Stimulated activated CD8-positive, alpha-beta memory T cell treated with anti-CD3 and anti-CD28 coated beads, Interleukin-7, amount 100 ng/mL, for 48 hours (primary cell): ENCODE data around the gene NPHP3.

ENCODE experiments used
- DNase-seq, 2 donors: peaks; one replicate each; pipeline ENCODE4 v3.0.0-alpha.2; 2020; ENCODE audit warnings: low read depth in 1 of 2; ENCODE audit errors: extremely low read depth in 1 of 2

Gene NPHP3

DNA sequence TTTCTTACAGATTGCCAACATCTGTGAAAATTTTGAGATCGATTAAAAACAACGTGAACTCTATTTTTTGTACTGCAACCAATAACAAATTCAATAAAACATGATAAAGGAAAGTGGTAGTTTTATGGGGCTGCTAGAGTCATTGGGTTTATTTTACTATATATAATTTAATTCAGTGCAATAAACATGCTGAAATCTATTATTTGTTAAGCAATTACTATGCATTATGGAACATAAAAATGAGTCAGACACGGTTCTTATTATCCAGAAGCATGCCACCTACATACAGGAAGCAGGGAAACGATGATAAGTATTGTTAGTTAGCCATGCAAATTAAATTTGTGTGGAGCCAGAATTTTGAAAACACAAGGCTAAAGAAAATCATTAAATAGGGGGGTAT lies 27.2 kb downstream of the NPHP3 start:
- no peak for DNase-seq

DNA sequence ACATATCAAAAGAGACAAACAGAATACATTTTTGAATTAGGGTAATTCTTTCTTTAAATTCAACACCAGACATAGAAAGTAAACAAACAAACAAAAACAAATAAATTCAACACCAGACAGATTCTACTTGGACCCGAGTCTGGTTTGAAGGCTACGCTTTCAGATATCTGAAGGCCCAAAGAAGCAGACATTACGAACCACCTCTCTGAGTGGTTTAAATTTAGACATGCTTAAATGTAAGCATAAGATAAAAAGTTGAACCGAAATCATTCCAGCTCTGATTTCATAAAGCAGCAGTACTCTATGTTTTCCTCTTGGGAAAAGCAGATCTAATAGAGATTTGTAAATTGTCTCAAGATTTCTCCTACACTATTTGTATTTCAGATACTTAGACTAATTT lies 32.2 kb downstream of the NPHP3 start:
- no peak for DNase-seq

DNA sequence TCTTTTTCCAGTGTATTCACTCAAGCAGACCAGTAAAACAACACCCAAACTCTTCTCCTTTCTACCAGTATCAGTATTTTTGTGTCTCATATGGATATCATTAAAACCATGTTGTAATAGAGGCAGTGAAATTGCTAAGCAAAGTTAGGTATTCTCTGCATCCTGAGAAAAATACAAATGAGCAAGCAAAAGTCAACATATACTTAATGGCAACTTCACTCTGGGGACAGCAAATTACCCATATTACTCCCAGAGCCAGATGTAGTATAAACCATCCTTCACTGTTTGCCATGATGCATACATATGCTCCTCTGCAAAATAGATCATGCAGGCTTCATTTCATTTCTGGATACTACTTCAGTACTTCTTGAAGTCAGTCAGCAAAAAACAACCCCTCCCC lies 40.0 kb downstream of the NPHP3 start:
- no peak for DNase-seq

DNA sequence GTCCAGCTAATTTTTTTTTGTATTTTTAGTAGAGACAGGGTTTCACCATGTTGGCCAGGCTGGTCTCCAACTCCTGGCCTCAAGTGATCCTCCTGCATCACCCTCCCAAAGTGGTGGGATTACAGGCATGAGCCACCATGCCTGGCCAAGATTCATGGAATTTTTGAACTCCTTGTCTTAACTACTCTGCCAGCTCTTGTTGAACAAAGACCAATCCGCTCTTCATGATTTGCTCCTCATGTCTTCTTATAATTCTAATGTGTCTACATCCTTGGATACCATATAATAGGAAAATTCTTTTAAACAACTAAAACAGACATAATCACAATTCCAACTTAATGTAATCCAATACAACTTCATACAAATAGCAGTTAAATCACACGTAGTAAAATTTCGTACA lies 40.8 kb downstream of the NPHP3 start:
- no peak for DNase-seq

DNA sequence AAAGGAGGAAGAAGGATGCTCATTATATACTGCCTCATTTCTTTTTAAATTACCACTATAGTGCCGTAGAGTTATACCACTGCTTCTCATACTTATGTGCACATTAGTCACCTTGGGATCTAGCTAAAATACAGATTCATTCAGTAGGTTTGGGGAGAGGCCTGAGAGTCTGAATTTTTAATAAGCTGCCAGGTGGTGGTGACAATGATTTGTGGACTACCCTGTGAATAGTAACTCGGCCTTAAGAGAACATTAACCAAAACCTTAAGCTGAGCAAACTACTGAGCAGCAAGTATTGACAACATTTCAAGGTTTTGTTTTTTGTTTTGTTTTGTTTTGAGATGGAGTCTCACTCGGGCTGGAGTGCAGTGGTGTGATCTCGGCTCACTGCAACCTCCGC lies 42.3 kb downstream of the NPHP3 start:
- DNase-seq: no peak

DNA sequence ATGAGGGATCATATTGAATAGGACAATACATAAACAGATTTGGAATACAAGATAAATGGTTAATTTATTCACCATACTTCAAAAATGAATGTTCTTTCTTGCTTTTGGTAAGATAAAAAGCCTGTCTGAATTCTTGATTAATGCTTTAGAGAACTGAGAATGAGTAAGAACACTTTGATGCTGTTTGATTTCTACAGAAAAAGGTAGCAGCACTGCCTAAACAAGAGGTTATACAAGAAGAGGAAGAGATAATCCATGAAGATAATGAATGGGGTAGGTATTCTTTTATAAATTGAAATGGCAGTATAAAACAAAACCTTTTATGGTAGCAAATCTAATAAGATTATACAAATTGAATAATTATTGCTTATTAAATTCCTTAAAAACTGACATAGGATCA lies 46.8 kb downstream of the NPHP3 start:
- no peak for DNase-seq

DNA sequence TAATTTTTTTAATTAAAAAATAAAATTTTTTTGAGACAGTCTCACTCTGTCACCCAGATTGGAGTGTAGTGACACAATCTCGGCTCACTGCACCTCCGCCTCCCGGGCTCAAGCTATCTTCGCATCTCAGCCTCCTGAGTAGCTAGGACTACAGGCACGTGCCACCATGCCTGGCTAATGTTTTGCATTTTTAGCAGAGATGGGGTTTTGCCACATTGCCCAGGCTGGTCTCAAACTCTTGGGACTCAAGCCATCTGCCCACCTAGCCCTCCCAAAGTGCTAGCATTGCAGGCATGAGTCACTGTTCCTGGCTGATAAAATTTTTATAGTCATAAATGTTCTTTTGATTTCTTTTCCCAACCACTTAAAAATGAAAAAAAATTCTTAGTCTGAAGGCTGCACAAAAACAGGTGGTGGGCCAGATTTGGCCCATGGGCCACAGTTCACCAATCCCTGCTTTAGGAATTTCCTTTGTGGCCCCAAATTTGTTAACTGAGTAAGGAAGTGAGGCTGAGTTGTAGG lies 52.9 kb downstream of the NPHP3 start:
- DNase-seq: no peak

DNA sequence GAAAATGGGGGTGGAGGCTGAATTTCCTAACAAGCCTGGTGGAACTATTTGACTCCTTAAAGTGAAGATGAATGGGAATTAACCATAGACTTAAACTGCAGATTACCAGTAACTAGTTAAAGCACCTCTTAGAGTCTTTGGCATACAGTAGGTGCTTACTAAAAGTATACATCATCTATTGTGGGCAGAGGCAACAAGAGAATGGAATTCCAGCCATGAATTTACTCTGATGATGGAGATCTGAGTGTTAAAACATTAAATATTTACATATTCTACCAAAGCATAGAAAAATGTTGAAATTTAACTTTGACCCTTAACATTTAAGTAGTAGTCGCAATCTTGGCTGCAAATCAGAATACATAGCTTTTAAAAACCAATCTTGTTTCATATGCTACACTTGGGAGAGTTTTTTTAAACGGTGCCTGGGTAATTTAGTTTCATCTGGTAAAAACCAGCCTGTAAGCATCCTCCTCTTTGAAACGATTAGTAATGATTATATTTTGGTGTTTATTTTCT lies 56.9 kb downstream of the NPHP3 start:
- no peak for DNase-seq

DNA sequence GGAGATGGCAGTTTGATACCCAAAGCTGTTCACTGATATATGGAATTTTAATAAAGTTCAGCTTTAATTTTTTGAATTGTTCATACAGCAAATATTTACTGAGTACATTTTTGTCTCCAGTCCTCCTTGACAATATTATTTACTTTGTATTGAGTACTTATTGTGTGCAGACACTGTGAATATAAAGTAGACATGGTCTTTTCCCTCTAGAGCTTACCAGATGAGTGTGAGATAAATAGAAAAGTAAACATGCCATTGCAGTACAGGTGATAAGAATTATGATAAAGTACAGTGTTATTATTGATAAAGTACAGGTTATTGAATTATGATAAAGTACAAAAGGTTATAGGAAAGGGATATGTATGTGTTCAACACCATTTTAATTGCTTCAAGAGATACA lies 60.0 kb downstream of the NPHP3 start:
- DNase-seq: no peak

DNA sequence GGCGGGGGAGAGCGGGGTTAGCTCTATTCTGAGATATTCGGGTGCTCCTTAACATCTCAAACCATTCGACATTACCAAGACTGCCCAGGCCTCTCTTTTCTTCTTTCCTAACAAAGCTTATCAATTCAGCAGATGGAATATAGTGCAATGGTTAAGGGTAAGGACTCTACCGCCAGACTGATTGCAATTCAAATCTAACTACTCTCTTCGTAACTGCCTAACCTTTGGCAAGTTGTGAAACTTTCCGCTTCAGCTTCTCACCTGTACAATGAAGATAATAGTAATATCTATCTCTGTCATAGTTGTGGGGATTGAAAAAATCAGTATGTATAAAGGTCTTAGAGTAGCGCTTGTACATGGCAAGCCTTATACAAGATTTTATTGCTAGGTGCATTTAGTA lies 61.1 kb downstream of the NPHP3 start:
- no peak for DNase-seq

DNA sequence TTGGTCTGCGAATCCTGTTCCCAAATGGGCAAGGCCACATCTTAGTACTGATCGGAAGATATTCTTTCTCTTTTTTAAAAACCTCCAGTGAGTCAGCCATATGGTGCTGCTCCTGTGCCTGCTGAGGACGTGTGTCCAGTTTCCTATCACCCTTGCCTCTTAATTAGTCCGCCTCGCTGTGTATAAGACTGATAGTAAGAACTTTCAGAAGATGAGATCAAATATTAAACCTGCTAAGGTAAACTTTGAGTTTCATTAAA lies 61.5 kb downstream of the NPHP3 start:
- DNase-seq: no peak

DNA sequence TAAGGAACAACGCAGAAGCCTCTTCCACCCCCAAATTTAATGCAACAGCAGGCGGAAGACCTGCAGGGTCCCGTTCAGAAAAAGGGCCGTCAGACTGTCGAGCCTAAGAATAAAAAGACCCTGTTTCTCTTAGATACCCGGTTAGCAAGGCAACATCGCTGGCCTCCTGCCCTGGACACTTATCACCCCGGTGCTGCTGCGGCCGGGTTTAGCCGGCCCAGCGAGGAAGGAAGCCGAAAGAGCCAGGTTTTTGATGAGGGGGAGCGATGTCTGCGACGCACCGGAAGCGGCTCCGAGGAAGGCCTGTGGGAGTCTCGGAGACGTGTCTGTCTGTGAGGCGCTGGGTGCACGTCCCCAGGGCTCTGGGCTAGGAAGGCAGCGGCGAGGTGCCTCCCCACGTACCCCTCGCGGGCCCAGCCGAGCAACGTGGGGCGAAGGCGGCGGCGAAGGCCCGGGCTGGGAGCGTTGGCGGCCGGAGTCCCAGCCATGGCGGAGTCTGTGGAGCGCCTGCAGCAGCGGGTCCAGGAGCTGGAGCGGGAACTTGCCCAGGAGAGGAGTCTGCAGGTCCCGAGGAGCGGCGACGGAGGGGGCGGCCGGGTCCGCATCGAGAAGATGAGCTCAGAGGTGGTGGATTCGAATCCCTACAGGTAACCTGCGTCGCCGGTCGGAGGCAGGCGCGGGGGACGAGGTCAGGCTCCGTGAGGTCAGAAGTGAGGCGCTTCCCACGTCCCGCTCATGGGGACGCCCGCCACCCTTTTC lies 62.0 kb downstream of the NPHP3 start, which contains the start of gene UBA5:
Gene UBA5 (plus strand): TSS at position 278 of the 759 bp plus-strand sequence. CDS start 209 bp downstream, at position 487.
- DNase-seq: peak; percentile 49 to 60

DNA sequence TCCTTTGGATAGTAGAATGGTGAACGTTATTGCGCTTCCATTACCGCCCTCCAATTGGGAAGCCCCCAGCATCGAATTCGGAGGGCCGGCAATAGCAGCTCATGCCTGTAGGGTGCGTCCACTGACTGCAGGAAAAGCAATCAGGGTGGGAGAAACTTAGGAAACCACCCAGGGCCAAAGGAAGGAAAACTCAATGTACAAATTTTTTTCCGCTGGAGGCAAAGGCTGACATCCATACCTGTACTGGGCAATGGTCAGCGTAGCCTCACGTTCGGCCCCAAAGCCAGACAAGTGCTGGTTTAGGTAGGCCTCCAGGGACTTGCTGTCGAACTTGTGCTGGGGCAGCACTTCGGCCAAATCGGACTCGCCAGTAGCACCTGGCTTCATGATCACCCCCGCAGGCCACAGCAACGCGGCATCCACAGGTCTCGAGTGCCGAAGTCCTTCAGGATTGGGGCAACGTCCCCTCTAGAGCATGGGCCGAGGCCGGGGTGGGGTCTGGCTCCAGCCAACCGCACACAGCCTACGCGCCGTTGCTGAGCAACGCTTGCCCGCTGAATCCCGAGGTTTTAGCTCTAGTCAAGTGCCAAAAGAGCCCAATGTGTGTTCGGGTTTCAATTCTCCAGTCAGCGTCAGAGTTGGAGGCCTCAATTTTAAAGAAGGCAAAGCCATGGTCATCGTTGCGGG lies 62.7 kb downstream of the NPHP3 start, which contains the start of gene ACAD11:
Gene ACAD11 (minus strand): TSS at position 445 of the 687 bp plus-strand sequence. CDS start 58 bp downstream, at position 387.
- peak; percentile 13 to 23 for DNase-seq

DNA sequence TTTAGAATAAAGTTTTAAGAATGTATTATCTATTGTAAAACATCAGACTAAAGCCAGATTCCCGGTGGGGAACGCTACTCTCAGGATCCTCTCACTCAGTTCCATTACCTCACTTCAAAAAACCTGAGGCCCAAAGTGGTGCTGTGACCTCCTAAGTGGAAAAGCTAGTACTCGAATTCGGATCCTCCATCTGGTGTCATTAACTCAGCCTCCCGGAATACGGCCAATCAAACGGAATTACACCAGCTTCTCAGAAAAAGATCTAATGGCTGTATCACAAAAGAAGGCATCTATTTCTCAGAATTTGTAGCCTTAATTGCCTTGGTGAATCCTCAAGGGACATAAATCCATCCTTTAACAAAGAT lies 63.2 kb downstream of the NPHP3 start:
- no peak for DNase-seq

DNA sequence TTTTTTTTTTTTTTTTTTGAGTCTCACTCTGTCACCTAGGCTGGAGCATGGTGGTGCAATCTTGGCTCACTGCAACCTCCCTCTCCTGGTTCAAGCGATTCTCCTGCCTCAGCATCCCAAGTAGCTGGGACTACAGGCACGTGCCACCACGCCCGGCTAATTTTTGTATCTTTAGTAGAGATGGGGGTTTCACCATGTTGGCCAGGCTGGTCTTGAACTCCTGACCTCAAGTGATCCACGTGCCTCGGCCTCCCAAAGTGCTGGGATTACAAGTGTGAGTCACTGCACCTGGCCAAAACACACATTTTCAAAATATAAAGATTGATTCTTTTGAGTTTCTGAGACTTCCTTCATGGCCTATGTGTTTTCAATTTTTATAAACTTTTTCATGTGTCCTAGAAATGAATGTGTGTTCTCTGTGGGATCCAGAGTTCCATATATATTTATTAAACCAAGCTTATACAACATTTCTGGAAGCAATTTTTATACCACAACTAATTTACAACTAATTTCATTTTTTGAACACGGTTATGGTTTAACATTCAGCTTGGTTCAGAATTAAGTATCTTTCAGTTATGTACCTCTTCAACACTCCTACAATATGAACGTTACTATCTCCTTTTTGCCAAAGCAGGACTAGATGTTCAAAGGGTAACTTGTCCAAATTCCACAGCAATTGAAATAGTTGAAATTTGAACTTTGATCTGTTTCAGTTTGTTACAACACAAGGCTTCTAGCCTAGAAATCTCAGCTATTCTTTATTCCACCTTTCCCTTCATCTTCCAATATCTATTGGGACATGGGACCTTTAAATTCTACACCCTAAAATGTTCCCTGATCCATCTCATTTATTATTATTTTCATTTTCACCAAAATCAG lies 64.1 kb downstream of the NPHP3 start:
- DNase-seq: no peak

DNA sequence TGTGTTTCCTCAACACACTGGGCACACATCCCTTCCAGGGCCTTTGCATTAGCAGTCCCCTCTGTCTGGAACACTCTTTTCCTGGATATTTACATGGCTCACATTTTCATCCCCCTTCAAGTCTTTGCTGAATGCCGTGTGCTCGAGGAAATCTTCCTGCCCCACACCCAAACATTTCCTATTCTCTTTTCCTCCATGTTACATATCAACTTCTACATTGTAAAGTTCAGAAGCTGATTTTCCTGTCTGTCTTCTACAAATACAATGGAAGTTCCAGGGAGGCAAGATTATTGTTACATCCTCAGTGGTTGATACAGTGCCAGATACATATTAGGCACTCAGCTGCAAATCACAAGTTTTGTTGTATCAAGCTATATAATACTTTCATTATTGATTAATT lies 66.7 kb downstream of the NPHP3 start:
- no peak for DNase-seq

DNA sequence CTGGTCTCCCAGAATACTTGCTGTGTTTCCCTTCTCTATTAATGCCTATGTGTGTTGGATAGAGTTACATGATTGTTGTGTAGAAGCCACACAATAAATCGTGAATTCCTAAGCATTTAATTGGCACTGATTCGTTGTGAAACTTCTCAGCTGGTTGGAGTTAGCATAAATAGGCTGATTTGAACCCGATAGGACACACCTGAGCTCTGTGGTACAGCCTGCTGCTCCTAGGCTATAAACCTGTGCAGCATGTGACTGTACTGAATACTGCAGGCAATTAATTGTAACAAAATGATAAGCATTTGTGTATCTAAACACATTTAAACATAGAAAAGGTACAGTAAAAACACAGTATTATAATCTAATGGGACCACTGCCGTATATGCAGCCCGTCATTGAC lies 67.5 kb downstream of the NPHP3 start:
- DNase-seq: no peak

DNA sequence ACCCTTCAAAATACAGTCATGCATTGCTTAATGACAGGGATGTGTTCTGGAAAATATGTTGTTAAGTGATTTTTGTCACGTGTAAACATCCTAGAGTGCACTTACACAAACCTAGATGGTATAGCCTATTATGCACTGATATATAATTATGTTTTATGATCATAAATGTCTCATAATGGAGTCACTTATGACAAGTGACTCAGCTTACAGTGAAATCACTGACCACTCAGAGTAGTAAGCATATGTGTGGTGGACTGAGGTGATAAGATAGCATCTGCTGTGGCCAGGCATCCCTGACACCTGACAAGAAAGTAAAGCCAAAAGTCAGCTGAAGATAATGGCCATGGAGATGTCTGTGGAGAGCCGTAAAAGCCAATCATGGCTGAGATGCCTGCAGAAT lies 68.0 kb downstream of the NPHP3 start:
- no peak for DNase-seq

DNA sequence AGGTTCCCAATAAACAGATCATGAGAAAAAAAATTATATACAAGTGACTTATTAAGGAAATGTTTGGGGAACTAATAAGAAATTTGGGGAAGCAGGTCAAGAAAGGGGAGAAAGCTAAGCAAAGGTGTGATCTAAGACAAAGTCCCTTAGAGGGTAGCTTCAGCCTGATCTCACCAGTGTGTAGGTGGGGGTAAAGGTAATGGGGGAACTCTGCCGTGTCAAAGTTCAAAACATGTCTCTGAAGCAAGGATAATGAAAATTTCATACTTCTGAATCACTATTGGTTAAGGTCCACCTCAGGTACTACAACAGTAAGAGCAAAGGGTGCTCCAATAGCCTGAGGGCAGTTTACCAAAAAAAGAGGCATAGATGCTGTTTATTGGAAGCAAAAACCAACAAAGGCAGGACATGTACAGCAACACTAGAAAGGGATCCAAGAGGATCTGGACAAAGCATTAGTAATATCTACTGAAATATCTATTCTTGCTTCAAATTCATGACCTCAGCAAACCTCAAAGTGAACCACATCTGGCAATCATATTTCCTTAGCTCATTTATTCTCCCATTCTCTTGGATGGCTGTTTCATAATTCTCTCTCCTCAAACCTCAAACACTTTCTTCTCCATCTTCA lies 69.5 kb downstream of the NPHP3 start:
- no peak for DNase-seq

DNA sequence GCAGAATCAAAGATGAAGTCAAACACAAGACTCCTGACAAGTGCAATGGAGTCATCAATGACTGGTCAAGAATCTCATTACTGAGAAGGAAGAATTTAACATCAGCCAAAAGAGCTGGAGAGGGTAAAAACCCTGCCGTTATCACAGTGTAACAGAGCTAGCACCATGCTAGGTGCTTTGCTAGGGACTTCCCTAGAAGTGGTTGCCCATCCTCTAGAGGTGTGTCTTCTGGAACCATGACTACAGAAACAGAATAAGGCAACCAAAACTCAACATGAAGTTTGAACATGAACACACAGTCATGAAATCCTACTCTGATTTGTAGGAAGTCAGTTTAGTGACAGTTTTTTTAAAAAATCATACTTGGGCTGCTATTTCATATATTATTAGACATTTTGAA lies 72.1 kb downstream of the NPHP3 start:
- no peak for DNase-seq

DNA sequence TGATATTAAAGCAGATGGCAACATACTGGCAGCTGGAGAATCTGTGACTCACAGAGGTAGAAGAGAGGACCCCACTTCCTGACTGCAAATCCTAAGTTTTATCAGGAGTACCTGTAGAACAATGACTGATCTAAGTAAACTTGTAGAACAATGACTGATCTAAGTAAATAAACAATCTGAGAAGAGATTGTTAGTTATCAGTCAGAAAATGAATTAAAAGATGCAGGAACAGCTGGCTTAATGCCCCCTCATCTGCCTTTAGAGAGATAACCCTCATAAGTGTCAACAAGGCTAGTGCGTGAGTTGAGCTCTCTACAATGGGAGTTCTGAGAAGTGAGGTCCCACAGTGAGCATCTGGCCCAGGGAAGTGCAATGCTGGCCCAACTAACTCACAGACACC lies 77.2 kb downstream of the NPHP3 start:
- DNase-seq: no peak
